Measurements from ENCODE around the gene FADS1. TPM values are rescaled to one million over a fixed set of nuclear protein-coding genes. Genes with fewer than 3 reads are reported as not detected.

FADS1 gene
- total RNA-seq, 2 donors from 2014 or later, result 28.8 to 29.8 TPM

- no peak for DNase-seq (ENCODE audit: low spot score)
- intact Hi-C loops (cut with DNase I), result no loop called here
Observed at GRCh38 chr11:61771195-61771894, 45.5 kb downstream of the FADS1 start.

- intact Hi-C loops (cut with DNase I), result no loop called here
- DNase-seq (ENCODE audit: low spot score), result no peak
Observed at GRCh38 chr11:61769946-61770683, 46.7 kb downstream of the FADS1 start.

- DNase-seq (ENCODE audit: low spot score), result no peak
- intact Hi-C loops (cut with DNase I), result no loop called here
Observed at GRCh38 chr11:61769169-61769920, 47.5 kb downstream of the FADS1 start.

- no peak for DNase-seq (ENCODE audit: low spot score)
- intact Hi-C loops (cut with DNase I), result no loop called here
Observed at GRCh38 chr11:61768376-61769076, 48.3 kb downstream of the FADS1 start.

GRCh38 chr11:61766353-61766841 lies 50.4 kb downstream of the FADS1 start:
- no peak for DNase-seq (ENCODE audit: low spot score)
- intact Hi-C loops (cut with DNase I), result no loop called here

GRCh38 chr11:61765550-61766253 lies 51.1 kb downstream of the FADS1 start:
- intact Hi-C loops (cut with DNase I), result no loop called here
- DNase-seq (ENCODE audit: low spot score), result no peak

GRCh38 chr11:61764606-61765260 lies 52.1 kb downstream of the FADS1 start:
- intact Hi-C loops (cut with DNase I), result no loop called here
- no peak for DNase-seq (ENCODE audit: low spot score)

GRCh38 chr11:61763930-61764605 lies 52.7 kb downstream of the FADS1 start:
- intact Hi-C loops (cut with DNase I), result no loop called here
- no peak for DNase-seq (ENCODE audit: low spot score)

GRCh38 chr11:61762798-61763197 lies 54.0 kb downstream of the FADS1 start:
- intact Hi-C loops (cut with DNase I), result no loop called here

GRCh38 chr11:61762223-61762615 lies 54.6 kb downstream of the FADS1 start:
- DNase-seq (ENCODE audit: low spot score), result no peak
- intact Hi-C loops (cut with DNase I), result no loop called here

More at GRCh38 chr11:61762798-61763197, 54.0 kb downstream of the FADS1 start:
- no peak for DNase-seq (ENCODE audit: low spot score)

- intact Hi-C loops (cut with DNase I), result no loop called here
Observed at GRCh38 chr11:61761440-61762222, 55.2 kb downstream of the FADS1 start.

GRCh38 chr11:61760946-61761345 lies 55.9 kb downstream of the FADS1 start:
- intact Hi-C loops (cut with DNase I), result no loop called here

More at GRCh38 chr11:61761440-61762222, 55.2 kb downstream of the FADS1 start:
- no peak for DNase-seq (ENCODE audit: low spot score)

GRCh38 chr11:61757213-61757862 lies 59.5 kb downstream of the FADS1 start:
- intact Hi-C loops (cut with DNase I), result no loop called here
- DNase-seq (ENCODE audit: low spot score), result no peak

More at GRCh38 chr11:61760946-61761345, 55.9 kb downstream of the FADS1 start:
- no peak for DNase-seq (ENCODE audit: low spot score)

- intact Hi-C loops (cut with DNase I), result loop anchor here in 1 of 2 donors (1.0 kb wide), 1 partner anchor 26 kb away; no protein-coding TSS in a partner anchor
- no peak for DNase-seq (ENCODE audit: low spot score)
Observed at GRCh38 chr11:61756452-61757212, 60.2 kb downstream of the FADS1 start.

- intact Hi-C loops (cut with DNase I), result loop anchor here in 1 of 2 donors (1.0 kb wide), 1 partner anchor 26 kb away; no protein-coding TSS in a partner anchor
- no peak for DNase-seq (ENCODE audit: low spot score)
Observed at GRCh38 chr11:61756147-61756451, 60.7 kb downstream of the FADS1 start.
